GM12875 (cell line): ENCODE measurements around the gene CORIN.

ENCODE experiments used
- H3K4me3 ChIP-seq: one replicate; pipeline ENCODE4 v1.5.1; 2011; ENCODE audit warnings: low read depth, low read length, control low read depth
- CTCF ChIP-seq: IDR thresholded peaks from 2 replicates; pipeline ENCODE4 v1.5.1; 2011; ENCODE audit warnings: low read depth, mild to moderate bottlenecking, control low read depth, inconsistent platforms, low read length, moderate library complexity, borderline replicate concordance; ENCODE audit not compliant: insufficient read depth

The CORIN gene

DNA sequence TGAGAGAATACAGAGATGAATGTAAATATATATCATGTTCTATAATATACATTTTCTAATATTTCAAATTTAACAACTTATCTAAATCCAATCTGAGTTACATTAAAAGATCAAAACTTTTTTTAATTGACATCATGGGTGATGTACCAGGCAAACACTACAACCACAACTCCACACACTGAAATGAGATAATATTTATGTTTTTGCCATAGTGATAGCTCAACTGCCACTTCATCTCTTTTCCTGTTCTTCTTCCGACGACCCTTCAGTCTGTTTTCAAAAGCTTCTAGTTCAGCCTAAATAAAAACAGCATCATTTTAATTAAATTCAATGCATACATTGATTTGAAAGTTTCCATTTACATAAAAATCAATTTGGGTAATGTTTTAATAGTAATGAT lies 10.2 kb upstream of the CORIN start:
- no peak for TF ChIP-seq CTCF
- H3K4me3 ChIP-seq = no peak overlapping the region

DNA sequence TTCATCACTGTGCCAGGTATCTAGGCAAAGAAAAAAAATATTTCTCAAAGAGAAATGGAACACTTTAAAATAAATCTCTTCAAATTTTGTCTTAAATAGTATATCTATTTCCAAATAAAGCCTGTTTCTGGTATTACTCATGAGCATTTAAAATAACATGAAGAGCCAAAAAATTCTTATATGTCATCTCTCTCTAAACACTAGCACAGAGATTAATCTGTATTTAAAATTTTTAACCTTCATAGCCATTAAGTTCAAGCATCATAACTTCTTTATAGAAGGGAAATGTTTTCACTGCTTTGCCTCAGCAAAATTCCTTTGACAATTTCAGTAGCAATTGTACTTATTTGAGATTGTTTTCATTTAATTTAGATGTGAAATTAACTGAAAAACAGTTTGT lies 5.1 kb upstream of the CORIN start:
- TF ChIP-seq CTCF = no peak
- H3K4me3 ChIP-seq = no peak overlapping the region

- TF ChIP-seq CTCF = no peak
- no peak overlapping the region for H3K4me3 ChIP-seq
These were observed 2.4 kb upstream of the CORIN start for GRCh38 chr4:47840291-47840690.

DNA sequence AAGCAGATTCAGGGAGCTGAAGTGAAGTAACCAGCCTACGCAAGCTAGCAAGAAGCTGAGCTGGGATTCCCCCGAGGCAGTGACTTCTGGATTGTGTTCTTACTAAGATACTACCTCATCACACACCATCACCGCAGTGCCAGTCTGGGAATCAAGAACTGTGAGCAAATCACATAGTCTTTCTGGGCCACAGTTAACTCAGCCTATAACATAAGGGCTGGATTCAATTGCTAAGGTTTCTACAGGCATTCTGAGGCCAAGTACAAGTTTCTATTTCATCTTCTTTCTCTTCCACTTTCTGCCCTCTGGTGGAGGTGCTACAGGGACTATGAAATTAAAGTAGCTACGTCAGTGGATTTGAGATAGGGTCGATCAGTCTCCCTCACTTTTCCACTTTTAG lies 1.4 kb upstream of the CORIN start:
- TF ChIP-seq CTCF = peak; percentile 37; the same call in 1 of the 2 replicates
- no peak overlapping the region for H3K4me3 ChIP-seq

DNA sequence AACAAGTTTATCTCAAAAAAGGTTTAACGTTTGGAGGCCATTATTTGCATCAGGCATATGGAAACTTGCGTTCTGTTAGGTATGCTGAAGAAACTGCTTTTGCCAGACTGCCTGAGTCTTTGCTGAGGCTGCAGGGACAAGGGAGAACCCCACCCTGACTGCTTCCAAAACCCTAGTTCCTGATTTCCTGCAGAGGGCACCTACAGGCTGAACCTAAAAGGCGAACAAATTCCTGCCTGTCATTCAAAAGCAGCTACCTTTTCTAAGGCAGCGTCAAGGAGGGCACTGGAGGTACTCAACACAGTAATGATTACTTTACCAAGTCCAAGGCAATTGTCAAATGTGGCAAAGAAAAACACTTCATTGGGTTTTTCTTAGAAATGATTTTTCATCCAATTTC lies 578 bp upstream of the CORIN start:
- TF ChIP-seq CTCF = no peak
- H3K4me3 ChIP-seq = no peak overlapping the region

- peak overlapping the region; percentile 60 for H3K4me3 ChIP-seq
- peak; percentile 22; the same call in 1 of the 2 replicates for TF ChIP-seq CTCF
These were observed 566 bp downstream of the CORIN start for GRCh38 chr4:47837094-47837907.

DNA sequence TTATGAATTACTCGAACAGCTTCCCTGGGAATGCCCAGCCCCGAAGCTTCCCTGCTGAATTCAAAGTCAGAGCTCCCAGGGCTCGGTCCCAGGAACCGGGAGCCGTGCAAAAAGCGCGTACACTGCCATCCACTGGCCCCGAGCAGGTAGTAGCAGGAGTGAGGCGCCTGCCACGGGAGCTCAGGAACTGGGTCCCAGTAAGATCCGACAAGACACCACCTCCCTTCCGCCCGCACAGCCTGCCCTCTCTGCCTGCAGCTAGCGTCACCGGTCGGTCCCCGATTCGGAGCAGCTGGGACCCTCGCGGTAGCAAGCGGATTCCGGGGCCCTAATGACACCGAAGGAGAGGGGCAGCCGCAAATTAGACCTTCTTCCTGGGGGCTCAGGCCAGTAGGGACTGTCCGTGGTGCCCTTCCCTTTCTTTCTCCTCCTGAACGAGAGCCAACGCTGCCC lies 1.2 kb downstream of the CORIN start:
- TF ChIP-seq CTCF = peak; percentile 76
- H3K4me3 ChIP-seq = peak overlapping the region; percentile 60
